Upper lobe of left lung (tissue), 4 donors: ENCODE measurements around the gene SF3A2.
A peak's percentile ranks its signal among the peaks of the same experiment; 100 is the strongest.

Source experiments
- CTCF ChIP-seq, 6 experiments: fragments of 450-650 bp in 4 of 6; fragments of 200-600 bp in 2 of 6; sonication (generic) in 2 of 6; IDR thresholded peaks; one replicate each; pipeline ENCODE4 v1.5.1; 2016 to 2019; ENCODE audit warnings: antibody characterized with exemption in 6 of 6
- EP300 ChIP-seq, 4 donors: sonication (generic); formaldehyde crosslinking; IDR thresholded peaks; one replicate each; pipeline ENCODE4 v1.5.1; 2017; ENCODE audit warnings: antibody characterized with exemption in 4 of 4, control low read depth in 2 of 4
- POLR2A ChIP-seq, 4 donors: fragments of 450-650 bp; IDR thresholded peaks; one replicate each; pipeline ENCODE4 v1.5.1; 2016 to 2017; ENCODE audit warnings: antibody characterized with exemption in 4 of 4, mild to moderate bottlenecking in 2 of 4
- POLR2AphosphoS5 ChIP-seq, 2 donors: sonication (generic); formaldehyde crosslinking; IDR thresholded peaks; one replicate each; pipeline ENCODE4 v1.5.1; 2017; ENCODE audit warnings: antibody characterized with exemption in 2 of 2

- TF ChIP-seq CTCF (IDR thresholded peaks at IDR 0.05), result peak in 2 of 6 experiments; percentile 28 to 37
- TF ChIP-seq POLR2A (IDR thresholded peaks at IDR 0.05), result no peak
- no peak for TF ChIP-seq POLR2AphosphoS5 (IDR thresholded peaks at IDR 0.05)
- no peak for TF ChIP-seq EP300 (IDR thresholded peaks at IDR 0.05)
Measured at GRCh38 chr19:2207991-2208860, 28.4 kb upstream of the SF3A2 start.
